Lung (tissue), 16 donors: Measurements from ENCODE around the gene BCL2A1. TPM values are rescaled to one million over a fixed set of nuclear protein-coding genes. Genes with fewer than 3 reads are reported as not detected.
"Not testable (repeated sequence)": the region's sequence is repeated elsewhere in the genome, so short reads cannot be mapped to it uniquely, and the experiment has no call there.

Source experiments
- ATAC-seq: fragments of 200-7000 bp; cut with Tn5 transposase; one replicate; pipeline ENCODE4 v1.9.1; 2020; ENCODE audit warnings: moderate number of reproducible peaks; ENCODE audit not compliant: insufficient read depth, low FRiP score
- DNase-seq, 3 donors: peaks; one replicate each; pipeline ENCODE4 v3.0.0-alpha.2; 2013 to 2017
- H3K27ac ChIP-seq, 2 donors: one replicate each; pipeline ENCODE4 v1.5.1; 2013; ENCODE audit warnings: mild to moderate bottlenecking in 2 of 2, moderate library complexity in 2 of 2, control low read depth in 1 of 2, inconsistent platforms in 1 of 2, low read depth in 1 of 2, low read length in 1 of 2
- H3K27me3 ChIP-seq, 3 donors: one replicate each; pipeline ENCODE4 v1.5.1; 2013; ENCODE audit warnings: low read length in 2 of 3; ENCODE audit not compliant: control insufficient read depth in 3 of 3, insufficient read depth in 3 of 3
- H3K36me3 ChIP-seq, 4 donors: one replicate each; pipeline ENCODE4 v1.5.1; 2013; ENCODE audit warnings: low read length in 4 of 4, mild to moderate bottlenecking in 1 of 4, moderate library complexity in 1 of 4; ENCODE audit not compliant: control insufficient read depth in 4 of 4, insufficient read depth in 4 of 4
- H3K4me1 ChIP-seq, 5 donors: one replicate each; pipeline ENCODE4 v1.5.1; 2013; ENCODE audit warnings: low read length in 5 of 5, mild to moderate bottlenecking in 2 of 5, moderate library complexity in 1 of 5; ENCODE audit not compliant: control insufficient read depth in 5 of 5, insufficient read depth in 5 of 5
- H3K4me3 ChIP-seq: one replicate; pipeline ENCODE4 v1.5.1; 2013; ENCODE audit warnings: mild to moderate bottlenecking, control low read depth, moderate library complexity
- H3K9ac ChIP-seq, 2 donors: one replicate each; pipeline ENCODE4 v1.5.1; 2013; ENCODE audit warnings: low read length in 2 of 2, control low read depth in 1 of 2; ENCODE audit not compliant: insufficient read depth in 1 of 2
- H3K9me3 ChIP-seq, 4 donors: one replicate each; pipeline ENCODE4 v1.5.1; 2013; ENCODE audit warnings: low read length in 3 of 4, mild to moderate bottlenecking in 1 of 4, moderate library complexity in 1 of 4; ENCODE audit not compliant: control insufficient read depth in 4 of 4, insufficient read depth in 3 of 4
- WGBS, 2 donors: extraction: QIAGEN DNeasy Blood & Tissue Kit; methylation state at CpG; one replicate each; pipeline ENCODE4 v1.1.7; 2013; 5-methylcytosine and 5-hydroxymethylcytosine counted together
- long read RNA-seq, 5 donors: transcript quantifications; one replicate each; lab custom pipeline, GENCODE V29; 2026
- polyA plus RNA-seq, 2 donors: library from polyadenylated mRNA; stranded (reverse); fragments of 200-250 nt; gene quantifications; one replicate each; pipeline ENCODE4 v1.2.1, GENCODE V29; 2013
- total RNA-seq, 2 donors: library from RNA; depleted of rRNA in 1 of 2; stranded (reverse); fragments of >200 nt in 1 of 2; gene quantifications; one replicate each; pipeline ENCODE4 v1.2.1, GENCODE V29; 2014 to 2021
- TF ChIP-seq, protein P1 (sequence below): IDR thresholded peaks from 2 replicates; pipeline ENCODE4 v1.5.1; 2012; ENCODE audit warnings: mild to moderate bottlenecking; ENCODE audit errors: control extremely low read depth, extremely low read depth
- donor health status: control.
- donor health status: control.
- donor health status: Bipolar disorder and iron deficiency.
- donor health status: healthy.
- donor health status: DM: yes; HTN: yes; CAD: no.

The BCL2A1 gene
- total RNA-seq (10 to 100 TPM; 27.4 to 36.7 TPM), polyA plus RNA-seq (100 to 1,000 TPM in 1 of 2 donors, 10 to 100 TPM in 1; 61.9 to 323 TPM)
- long read RNA-seq, donor 1: 0 reads
- long read RNA-seq, donor 2: 0 reads
- long read RNA-seq, donor 3, partial matches to known transcripts: 0 of 1 reads
- long read RNA-seq, donor 3, other reads (novel, unspliced or antisense): 0 of 1 reads
- long read RNA-seq, donor 4, partial matches to known transcripts: 0 of 1 reads
- long read RNA-seq, donor 4, other reads (novel, unspliced or antisense): 0 of 1 reads
- long read RNA-seq, donor 5: 0 reads

DNA sequence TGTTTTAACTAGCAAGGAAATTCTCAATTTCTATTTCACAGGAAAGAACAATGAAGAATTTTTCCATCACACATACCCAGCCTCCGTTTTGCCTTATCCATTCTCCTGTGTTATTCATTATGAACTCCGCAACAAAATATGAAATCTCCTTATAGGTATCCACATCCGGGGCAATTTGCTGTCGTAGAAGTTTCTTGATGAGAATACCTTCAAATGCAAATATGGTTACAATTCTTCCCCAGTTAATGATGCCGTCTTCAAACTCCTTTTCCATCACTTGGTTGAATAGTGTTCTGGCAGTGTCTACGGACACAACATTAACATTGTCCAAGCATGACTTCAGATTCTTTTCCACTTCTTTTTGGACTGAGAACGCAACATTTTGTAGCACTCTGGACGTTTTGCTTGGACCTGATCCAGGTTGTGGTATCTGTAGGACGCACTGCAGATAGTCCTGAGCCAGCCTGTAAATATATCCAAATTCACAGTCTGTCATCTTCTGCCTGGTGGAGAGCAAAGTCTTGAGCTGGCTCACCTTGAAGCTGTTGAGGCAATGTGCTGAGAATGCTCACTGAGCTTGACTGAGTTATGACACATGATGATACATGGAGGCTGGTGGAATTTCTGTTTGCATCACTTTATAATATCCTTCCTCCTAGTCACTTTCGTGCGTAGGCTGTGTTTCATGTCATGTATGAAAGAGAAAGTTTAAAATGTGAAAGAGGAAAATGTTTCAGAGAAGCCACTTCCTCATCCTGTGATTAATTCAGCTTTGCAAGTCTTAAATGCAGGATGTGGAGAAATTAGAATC lies at the start of gene BCL2A1:
TSS of gene BCL2A1 (minus strand) at position 573 of the 811 bp plus-strand sequence. CDS start at position 496, 77 bp downstream.
- TF ChIP-seq, protein P1, sequence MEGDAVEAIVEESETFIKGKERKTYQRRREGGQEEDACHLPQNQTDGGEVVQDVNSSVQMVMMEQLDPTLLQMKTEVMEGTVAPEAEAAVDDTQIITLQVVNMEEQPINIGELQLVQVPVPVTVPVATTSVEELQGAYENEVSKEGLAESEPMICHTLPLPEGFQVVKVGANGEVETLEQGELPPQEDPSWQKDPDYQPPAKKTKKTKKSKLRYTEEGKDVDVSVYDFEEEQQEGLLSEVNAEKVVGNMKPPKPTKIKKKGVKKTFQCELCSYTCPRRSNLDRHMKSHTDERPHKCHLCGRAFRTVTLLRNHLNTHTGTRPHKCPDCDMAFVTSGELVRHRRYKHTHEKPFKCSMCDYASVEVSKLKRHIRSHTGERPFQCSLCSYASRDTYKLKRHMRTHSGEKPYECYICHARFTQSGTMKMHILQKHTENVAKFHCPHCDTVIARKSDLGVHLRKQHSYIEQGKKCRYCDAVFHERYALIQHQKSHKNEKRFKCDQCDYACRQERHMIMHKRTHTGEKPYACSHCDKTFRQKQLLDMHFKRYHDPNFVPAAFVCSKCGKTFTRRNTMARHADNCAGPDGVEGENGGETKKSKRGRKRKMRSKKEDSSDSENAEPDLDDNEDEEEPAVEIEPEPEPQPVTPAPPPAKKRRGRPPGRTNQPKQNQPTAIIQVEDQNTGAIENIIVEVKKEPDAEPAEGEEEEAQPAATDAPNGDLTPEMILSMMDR: no peak
- no peak within 1 kb of the TSS for H3K9ac ChIP-seq
- peaks cover 0 to 8% (median 5%) of the 10 kb centered on the region in 5 donors for H3K4me1 ChIP-seq
- H3K27ac ChIP-seq: peak within 1 kb of the TSS in 1 of 2 donors; percentile 64
- WGBS, 2 donors: 43 to 47% methylated on average over 11 of the region's 11 CpGs
- ATAC-seq (peak; percentile 68), DNase-seq (peak in 2 of 3 donors; percentile 54 to 62)
- no peaks in the 10 kb centered on the region for H3K36me3 ChIP-seq
- peak within 1 kb of the TSS; percentile 20 for H3K4me3 ChIP-seq
- no peaks in the 10 kb centered on the region for H3K9me3 ChIP-seq
- H3K27me3 ChIP-seq: no peaks in the 10 kb centered on the region

DNA sequence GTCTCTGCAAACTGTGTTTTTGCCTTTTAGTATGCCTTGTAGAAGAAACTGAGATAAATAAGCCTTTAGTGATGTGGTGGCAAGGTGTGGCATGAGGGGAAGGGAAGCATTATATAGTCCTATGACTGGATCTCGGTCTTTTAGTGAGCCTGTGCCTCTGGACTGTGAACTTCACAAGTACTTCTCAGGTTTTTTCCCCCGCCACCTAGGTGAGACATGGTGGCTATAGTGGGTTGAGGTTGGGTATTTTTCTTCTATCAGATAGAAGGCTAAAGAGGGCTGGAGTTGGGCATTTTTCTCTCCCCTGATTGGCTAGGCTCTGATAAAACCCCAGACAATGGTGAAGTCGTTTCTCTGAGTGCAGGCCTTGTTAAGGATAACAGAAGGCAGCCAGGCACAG lies 49.7 kb upstream of the BCL2A1 start:
- Histone ChIP-seq H3K4me3 (no peak overlapping the region), H3K27ac (no peak overlapping the region), H3K9ac (no peak overlapping the region), H3K27me3 (no peaks in the 10 kb centered on the region), H3K9me3 (no peaks in the 10 kb centered on the region), H3K4me1 (no peaks in the 10 kb centered on the region), H3K36me3 (no peaks in the 10 kb centered on the region)
- WGBS, 2 donors: 81 to 84% methylated on average over 3 of the region's 3 CpGs
- DNase-seq (no peak), ATAC-seq (no peak)
- TF ChIP-seq, protein P1: no peak

DNA sequence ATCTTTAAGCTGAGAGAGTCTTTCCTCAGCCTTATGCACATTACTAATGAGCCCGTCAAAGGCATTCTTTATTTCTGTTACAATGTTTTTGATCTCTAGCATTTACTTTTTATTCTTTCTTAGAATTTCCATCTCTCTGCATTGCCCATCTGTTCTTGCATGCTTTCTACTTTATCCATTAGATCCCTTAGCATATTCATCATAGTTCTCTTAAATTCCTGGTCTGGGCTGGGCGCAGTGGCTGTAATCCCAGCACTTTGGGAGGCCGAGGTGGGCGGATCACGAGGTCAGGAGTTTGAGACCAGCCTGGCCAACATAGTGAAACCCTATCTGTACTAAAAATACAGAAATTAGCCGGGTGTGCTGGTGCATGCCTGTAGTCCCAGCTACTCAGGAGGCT lies 49.2 kb upstream of the BCL2A1 start:
- H3K4me3 ChIP-seq, H3K27ac ChIP-seq, H3K27me3 ChIP-seq, H3K36me3 ChIP-seq, ATAC-seq, H3K4me1 ChIP-seq, H3K9me3 ChIP-seq, DNase-seq, H3K9ac ChIP-seq: not testable (repeated sequence)
- WGBS, 2 donors: 91 to 94% methylated on average over 6 of the region's 6 CpGs

DNA sequence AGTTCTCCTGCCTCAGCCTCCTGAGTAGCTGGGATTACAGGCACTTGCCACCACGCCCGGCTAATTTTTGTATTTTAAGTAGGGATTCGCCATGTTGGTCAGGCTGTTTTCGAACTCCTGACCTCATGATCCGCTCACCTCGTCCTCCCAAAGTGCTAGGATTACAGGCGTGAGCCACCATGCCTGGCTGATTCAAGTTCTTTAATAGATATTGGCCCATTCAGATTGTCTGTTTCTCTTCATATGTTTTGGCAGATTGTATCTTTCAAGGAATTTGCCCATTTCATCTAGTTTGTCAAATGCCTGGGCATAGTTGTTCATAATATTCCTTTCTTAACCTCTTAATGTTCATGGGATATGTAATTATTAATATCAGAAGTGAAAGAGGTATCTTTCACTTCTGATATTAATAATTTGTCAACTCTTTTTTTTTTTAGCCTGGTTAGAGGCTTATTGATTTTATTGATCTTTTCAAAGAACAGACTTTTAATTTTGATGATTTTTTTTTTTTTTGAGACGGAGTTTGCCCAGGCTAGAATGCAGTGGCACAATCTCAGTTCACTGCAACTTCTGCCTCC lies 48.3 kb upstream of the BCL2A1 start:
- H3K36me3 ChIP-seq: no peaks in the 10 kb centered on the region
- H3K4me1 ChIP-seq: no peaks in the 10 kb centered on the region
- TF ChIP-seq, protein P1: no peak
- no peak overlapping the region for H3K9ac ChIP-seq
- no peaks in the 10 kb centered on the region for H3K27me3 ChIP-seq
- ATAC-seq (no peak), DNase-seq (no peak)
- H3K4me3 ChIP-seq: no peak overlapping the region
- H3K27ac ChIP-seq: no peak overlapping the region
- WGBS, 2 donors: 84 to 97% methylated on average over 8 of the region's 8 CpGs
- no peaks in the 10 kb centered on the region for H3K9me3 ChIP-seq

DNA sequence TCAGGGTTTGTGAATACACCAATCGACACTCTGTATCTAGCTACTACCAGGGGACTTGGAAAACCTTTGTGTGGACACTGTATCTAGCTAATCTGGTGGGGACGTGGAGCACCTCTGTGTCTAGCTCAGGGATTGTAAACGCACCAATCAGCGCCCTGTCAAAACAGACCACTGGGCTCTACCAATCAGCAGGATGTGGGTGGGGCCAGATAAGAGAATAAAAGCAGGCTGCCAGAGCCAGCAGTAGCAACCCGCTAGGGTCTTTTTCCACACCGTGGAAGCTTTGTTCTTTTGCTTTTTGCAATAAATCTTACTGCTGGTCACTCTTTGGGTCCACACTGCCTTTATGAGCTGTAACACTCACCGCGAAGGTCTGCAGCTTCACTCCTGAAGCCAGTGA lies 46.1 kb upstream of the BCL2A1 start:
- H3K9ac ChIP-seq, DNase-seq, H3K27me3 ChIP-seq, H3K36me3 ChIP-seq, H3K27ac ChIP-seq, H3K9me3 ChIP-seq, H3K4me1 ChIP-seq, H3K4me3 ChIP-seq, ATAC-seq: not testable (repeated sequence)
- WGBS, 2 donors: 92 to 94% methylated on average over 8 of the region's 8 CpGs
